GM20000 (cell line): ENCODE measurements around the gene KDM6A.

Source experiments
- DNase-seq: peaks from one replicate; pipeline ENCODE4 v3.0.0; 2012; ENCODE audit warnings: low spot score
- TF ChIP-seq, protein P1 (sequence below): IDR thresholded peaks from 2 replicates; pipeline ENCODE4 v1.5.1; 2012; ENCODE audit warnings: mild to moderate bottlenecking, control low read depth; ENCODE audit errors: extremely low read depth, missing control alignments

KDM6A gene

GRCh38 chrX:45077748-45078424 lies 204.9 kb downstream of the KDM6A start:
- no peak for DNase-seq
- TF ChIP-seq, protein P1, sequence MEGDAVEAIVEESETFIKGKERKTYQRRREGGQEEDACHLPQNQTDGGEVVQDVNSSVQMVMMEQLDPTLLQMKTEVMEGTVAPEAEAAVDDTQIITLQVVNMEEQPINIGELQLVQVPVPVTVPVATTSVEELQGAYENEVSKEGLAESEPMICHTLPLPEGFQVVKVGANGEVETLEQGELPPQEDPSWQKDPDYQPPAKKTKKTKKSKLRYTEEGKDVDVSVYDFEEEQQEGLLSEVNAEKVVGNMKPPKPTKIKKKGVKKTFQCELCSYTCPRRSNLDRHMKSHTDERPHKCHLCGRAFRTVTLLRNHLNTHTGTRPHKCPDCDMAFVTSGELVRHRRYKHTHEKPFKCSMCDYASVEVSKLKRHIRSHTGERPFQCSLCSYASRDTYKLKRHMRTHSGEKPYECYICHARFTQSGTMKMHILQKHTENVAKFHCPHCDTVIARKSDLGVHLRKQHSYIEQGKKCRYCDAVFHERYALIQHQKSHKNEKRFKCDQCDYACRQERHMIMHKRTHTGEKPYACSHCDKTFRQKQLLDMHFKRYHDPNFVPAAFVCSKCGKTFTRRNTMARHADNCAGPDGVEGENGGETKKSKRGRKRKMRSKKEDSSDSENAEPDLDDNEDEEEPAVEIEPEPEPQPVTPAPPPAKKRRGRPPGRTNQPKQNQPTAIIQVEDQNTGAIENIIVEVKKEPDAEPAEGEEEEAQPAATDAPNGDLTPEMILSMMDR, result no peak

DNA sequence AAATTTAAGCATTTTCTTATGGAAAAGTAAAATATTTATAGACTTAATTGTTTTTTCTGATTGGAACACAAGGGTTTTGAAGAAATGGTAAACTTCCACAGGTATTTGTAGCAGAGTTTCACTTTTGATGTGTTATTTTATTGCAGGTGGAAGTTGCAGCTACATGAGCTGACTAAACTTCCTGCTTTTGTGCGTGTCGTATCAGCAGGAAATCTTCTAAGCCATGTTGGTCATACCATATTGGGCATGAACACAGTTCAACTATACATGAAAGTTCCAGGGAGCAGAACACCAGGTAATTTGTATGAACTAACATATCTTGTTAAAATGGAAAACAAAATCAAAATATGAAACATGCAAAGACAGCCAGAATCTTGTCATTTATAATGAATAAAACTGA lies 210.3 kb downstream of the KDM6A start:
- DNase-seq, result no peak
- TF ChIP-seq, protein P1, result no peak

DNA sequence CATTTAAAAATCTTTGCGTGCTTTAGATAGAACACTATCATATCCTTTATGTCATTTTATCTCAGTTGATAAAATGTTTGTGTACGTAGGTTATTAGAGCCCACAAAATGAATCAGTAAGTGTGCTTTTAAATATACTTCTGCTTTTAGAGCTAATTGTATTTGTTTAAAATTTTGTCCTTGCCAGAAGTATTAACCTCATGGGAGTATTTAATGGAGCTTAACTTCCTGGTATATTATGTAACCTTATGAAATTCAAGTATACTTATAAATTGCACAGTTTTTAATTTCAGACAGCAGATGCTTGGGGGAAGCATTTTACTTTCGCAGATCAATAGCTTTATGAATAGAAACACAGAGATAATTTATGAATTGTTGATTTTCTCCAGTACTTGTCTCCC lies 237.5 kb downstream of the KDM6A start:
- TF ChIP-seq, protein P1, result no peak
- DNase-seq, result no peak

- no peak for DNase-seq
- TF ChIP-seq, protein P1, result no peak
Measured at GRCh38 chrX:45126158-45126557, 253.2 kb downstream of the KDM6A start.

GRCh38 chrX:45128896-45129454 lies 256.0 kb downstream of the KDM6A start:
- no peak for DNase-seq
- TF ChIP-seq, protein P1, result no peak

DNA sequence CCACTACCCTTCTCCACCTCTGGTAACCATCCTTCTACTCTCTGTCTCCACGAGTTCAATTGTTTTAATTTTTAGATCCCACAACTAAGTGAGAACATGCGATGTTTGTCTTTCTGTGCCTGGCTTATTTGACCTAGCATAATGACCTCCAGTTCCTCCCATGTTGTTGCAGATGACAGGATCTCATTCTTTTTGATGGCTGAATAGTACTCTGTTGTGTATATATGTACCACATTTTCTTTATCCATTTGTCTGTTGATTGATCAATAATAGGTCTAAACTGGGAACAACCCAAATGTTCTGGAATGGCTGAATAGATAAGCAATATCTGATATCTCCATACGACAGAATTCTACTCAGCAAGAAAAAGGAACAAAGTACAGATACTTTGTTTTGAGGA lies 260.5 kb downstream of the KDM6A start:
- TF ChIP-seq, protein P1, result no peak
- DNase-seq, result no peak

- TF ChIP-seq, protein P1, result no peak
- no peak for DNase-seq
Measured at GRCh38 chrX:45134315-45134731, 261.3 kb downstream of the KDM6A start.
